ENCODE results near the gene PPFIA3.

DNA sequence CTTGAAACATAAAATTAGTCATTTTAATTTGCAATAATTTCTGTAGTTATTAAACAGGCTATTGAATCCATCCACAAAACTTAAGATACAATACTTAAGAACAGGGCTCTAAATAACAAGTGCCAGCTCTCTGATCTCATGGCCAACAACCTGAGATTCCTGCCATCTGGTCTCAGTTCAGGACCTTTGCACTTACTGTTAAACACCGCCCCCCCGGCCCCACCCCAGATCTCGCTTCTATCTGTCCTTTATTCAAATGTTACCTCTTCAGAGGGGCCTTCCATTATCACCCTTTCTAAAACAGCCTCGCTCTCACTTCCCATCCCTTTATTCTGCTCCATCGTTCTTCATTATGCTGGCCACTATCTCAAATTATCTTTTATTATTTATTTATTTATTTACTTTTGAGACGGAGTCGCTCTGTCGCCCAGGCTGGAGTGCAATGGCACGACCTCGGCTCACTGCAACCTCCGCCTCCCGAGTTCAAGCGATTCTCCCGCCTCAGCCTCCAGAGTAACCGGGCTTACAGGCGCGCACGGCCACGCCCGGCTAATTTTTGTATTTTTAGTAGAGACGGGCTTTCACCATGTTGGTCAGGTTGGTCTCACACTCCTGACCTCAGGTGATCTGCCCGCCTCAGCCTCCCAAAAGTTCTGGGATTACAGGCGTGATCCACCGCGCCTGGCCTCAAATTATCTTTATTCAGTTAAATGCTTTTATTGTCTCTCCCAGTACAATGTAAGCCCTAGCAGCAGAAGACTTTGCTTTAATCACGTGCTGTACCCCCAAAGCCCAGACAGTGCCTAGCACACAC, 34.9 kb upstream of the PPFIA3 start:
- TF ChIP-seq GATA2 (IDR thresholded peaks at IDR 0.05; ENCODE audit: low read depth, low read length), result peak; percentile 50; the same call in 1 of the 2 replicates
- TF ChIP-seq GATA3 (IDR thresholded peaks at IDR 0.05; ENCODE audit: low read depth, low read length), result no peak

Measured in SH-SY5Y (cell line).